Loucy (cell line): Measurements from ENCODE around the gene LIPC.

Experiments
- EZH2phosphoT487 ChIP-seq: fragments of 200-600 bp; IDR thresholded peaks from 2 replicates; pipeline ENCODE4 v1.6.1; 2018; ENCODE audit warnings: antibody characterized with exemption, mild to moderate bottlenecking, moderate library complexity, borderline replicate concordance
- TF ChIP-seq, protein P1 (sequence below): fragments of 200-600 bp; sonication (generic); conservative IDR thresholded peaks from 2 replicates; pipeline ENCODE4 v1.5.1; 2014; ENCODE audit warnings: mild to moderate bottlenecking, antibody characterized with exemption, low read length

DNA sequence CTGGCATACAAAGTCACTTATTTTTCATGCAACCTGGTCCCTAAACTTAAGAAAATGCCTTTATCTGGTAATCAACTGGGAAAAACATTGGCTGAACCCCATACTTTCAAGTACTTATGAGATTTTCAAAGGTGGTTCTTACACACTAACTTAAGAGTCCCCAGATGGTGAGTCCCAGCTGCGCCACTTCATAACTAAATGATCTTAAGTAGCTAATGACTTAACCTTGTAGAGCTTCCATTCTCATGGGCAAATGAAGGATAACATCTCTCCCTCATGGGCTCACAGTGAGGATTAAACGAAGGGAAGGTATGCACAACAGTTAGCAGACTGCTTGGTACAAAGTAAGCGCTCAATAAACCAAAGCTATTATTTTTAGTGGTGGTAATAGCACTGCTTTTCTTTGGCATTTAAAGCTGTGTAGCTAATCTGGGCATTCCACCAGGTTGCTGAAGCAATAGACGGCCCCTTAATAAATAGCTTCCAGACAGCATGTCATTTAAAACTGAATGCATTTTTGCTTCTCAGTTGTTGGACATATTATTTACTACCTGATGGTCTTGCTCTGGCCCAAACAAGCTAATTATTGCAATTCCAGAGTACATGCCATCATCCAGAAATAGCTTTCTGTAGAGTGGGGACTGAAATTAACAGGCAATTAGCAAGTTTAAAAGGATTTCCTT lies 55.4 kb downstream of the LIPC start:
- TF ChIP-seq, protein P1, sequence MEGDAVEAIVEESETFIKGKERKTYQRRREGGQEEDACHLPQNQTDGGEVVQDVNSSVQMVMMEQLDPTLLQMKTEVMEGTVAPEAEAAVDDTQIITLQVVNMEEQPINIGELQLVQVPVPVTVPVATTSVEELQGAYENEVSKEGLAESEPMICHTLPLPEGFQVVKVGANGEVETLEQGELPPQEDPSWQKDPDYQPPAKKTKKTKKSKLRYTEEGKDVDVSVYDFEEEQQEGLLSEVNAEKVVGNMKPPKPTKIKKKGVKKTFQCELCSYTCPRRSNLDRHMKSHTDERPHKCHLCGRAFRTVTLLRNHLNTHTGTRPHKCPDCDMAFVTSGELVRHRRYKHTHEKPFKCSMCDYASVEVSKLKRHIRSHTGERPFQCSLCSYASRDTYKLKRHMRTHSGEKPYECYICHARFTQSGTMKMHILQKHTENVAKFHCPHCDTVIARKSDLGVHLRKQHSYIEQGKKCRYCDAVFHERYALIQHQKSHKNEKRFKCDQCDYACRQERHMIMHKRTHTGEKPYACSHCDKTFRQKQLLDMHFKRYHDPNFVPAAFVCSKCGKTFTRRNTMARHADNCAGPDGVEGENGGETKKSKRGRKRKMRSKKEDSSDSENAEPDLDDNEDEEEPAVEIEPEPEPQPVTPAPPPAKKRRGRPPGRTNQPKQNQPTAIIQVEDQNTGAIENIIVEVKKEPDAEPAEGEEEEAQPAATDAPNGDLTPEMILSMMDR = no peak
- no peak for TF ChIP-seq EZH2phosphoT487
